T-helper 9 cell (primary cell): ENCODE data around the gene ZFP62.
A peak's percentile ranks its signal among the peaks of the same experiment; 100 is the strongest.

Experiments used
- DNase-seq: peaks from one replicate; pipeline ENCODE4 v3.0.0-alpha.2; 2020

Gene ZFP62

GRCh38 chr5:180808461-180809000, 52.5 kb downstream of the ZFP62 start:
- DNase-seq: no peak

GRCh38 chr5:180807654-180808414, 53.2 kb downstream of the ZFP62 start:
- DNase-seq: no peak

GRCh38 chr5:180807046-180807445, 54.0 kb downstream of the ZFP62 start:
- DNase-seq: no peak

GRCh38 chr5:180806351-180807011, 54.6 kb downstream of the ZFP62 start:
- no peak for DNase-seq

GRCh38 chr5:180804129-180804618, 56.9 kb downstream of the ZFP62 start:
- no peak for DNase-seq

- DNase-seq: peak; percentile 68
Measured at GRCh38 chr5:180803181-180804128, 57.6 kb downstream of the ZFP62 start.

GRCh38 chr5:180802325-180803180, 58.5 kb downstream of the ZFP62 start, which contains the start of gene MGAT1:
Gene MGAT1, minus strand, starts transcription at chr5:180802806. Its CDS starts 9,835 bp downstream, at chr5:180792971.
- DNase-seq: peak; percentile 76

- DNase-seq: no peak
Measured at GRCh38 chr5:180801596-180802324, 59.3 kb downstream of the ZFP62 start.

- no peak for DNase-seq
Measured at GRCh38 chr5:180799902-180800801, 60.9 kb downstream of the ZFP62 start.

GRCh38 chr5:180799194-180799593, 61.9 kb downstream of the ZFP62 start:
- DNase-seq: peak; percentile 19

- no peak for DNase-seq
Measured at GRCh38 chr5:180798193-180798592, 62.9 kb downstream of the ZFP62 start.
